GM12892 (cell line): ENCODE measurements around the gene TMOD4.

Source experiments
- POLR2AphosphoS5 ChIP-seq: IDR thresholded peaks from 2 replicates; pipeline ENCODE4 v1.6.1; 2011; ENCODE audit warnings: low read depth, low read length, control low read depth
- TAF1 ChIP-seq: IDR thresholded peaks from 2 replicates; pipeline ENCODE4 v1.6.1; 2011; ENCODE audit warnings: low read depth, mild to moderate bottlenecking, control low read depth, low read length, borderline replicate concordance

- TF ChIP-seq POLR2AphosphoS5 (no peak), TAF1 (no peak)
These were observed 47.0 kb downstream of the TMOD4 start for GRCh38 chr1:151128800-151129199.
